B cell (primary cell): ENCODE results near the gene ZNF438. TPM values are rescaled to one million over a fixed set of nuclear protein-coding genes. Genes with fewer than 3 reads are reported as not detected.

Experiments used
- ATAC-seq: fragments of 200-7000 bp; cut with Tn5 transposase; one replicate; pipeline ENCODE4 v1.10.0; 2021; ENCODE audit warnings: low read depth, mild to moderate bottlenecking, moderate number of reproducible peaks, moderate library complexity
- CTCF ChIA-PET: fragments of 350-600 bp; sonication (Branson Sonifier 250); formaldehyde crosslinking; loops from one replicate; lab custom pipeline; 2021; ENCODE audit warnings: antibody characterized with exemption, inconsistent platforms; lab: Charles Lee
- POLR2A ChIA-PET: fragments of 350-600 bp; sonication (Branson Sonifier 250); formaldehyde crosslinking; loops from one replicate; lab custom pipeline; 2021; ENCODE audit warnings: antibody characterized with exemption; lab: Charles Lee
- DNase-seq: peaks from one replicate; pipeline ENCODE4 v3.0.0; 2013
- H2AFZ ChIP-seq: 2 replicates; pipeline ENCODE4 v1.6.1; 2012; ENCODE audit warnings: mild to moderate bottlenecking, low read depth, low read length; ENCODE audit not compliant: insufficient read depth, poor library complexity, severe bottlenecking
- H3K27ac ChIP-seq, 2 donors: 1 replicate in 1 of 2; 2 replicates in 1 of 2; pipeline ENCODE4 v1.5.1; 2012 to 2013; ENCODE audit warnings: low read length in 2 of 2, mild to moderate bottlenecking in 2 of 2, moderate library complexity in 1 of 2
- H3K27me3 ChIP-seq, 4 experiments: fragments of 200-600 bp in 1 of 4; sonication (generic) in 1 of 4; replicated peaks in 1 of 4; 1 replicate in 2 of 4; 2 replicates in 2 of 4; pipeline versions ENCODE4 v1.6.1 to v1.7.0; 2013 to 2016; ENCODE audit warnings: low read length in 3 of 4, mild to moderate bottlenecking in 2 of 4, mixed read lengths in 1 of 4, moderate library complexity in 1 of 4; ENCODE audit not compliant: insufficient read depth in 4 of 4, control insufficient read depth in 3 of 4; ENCODE audit errors: control extremely low read depth in 1 of 4
- H3K36me3 ChIP-seq, 2 experiments: replicated peaks in 1 of 2; 1 replicate in 1 of 2; 2 replicates in 1 of 2; pipeline versions ENCODE4 v1.6.1 to v1.7.1; 2013; ENCODE audit warnings: low read length in 1 of 2; ENCODE audit not compliant: insufficient read depth in 2 of 2, control insufficient read depth in 1 of 2; ENCODE audit errors: control extremely low read depth in 1 of 2, extremely low read depth in 1 of 2
- H3K4me1 ChIP-seq, 2 donors: fragments of 200-600 bp in 1 of 2; sonication (generic) in 1 of 2; 1 replicate in 1 of 2; 2 replicates in 1 of 2; pipeline versions ENCODE4 v1.5.1 to v1.6.1; 2013 to 2017; ENCODE audit warnings: low read length in 2 of 2; ENCODE audit not compliant: control insufficient read depth in 2 of 2, insufficient read depth in 2 of 2
- H3K4me2 ChIP-seq: replicated peaks from 2 replicates; pipeline ENCODE3; 2012; ENCODE audit warnings: mild to moderate bottlenecking, low read depth, low read length; ENCODE audit not compliant: poor library complexity, severe bottlenecking
- H3K4me3 ChIP-seq, 5 experiments: fragments of 200-600 bp in 1 of 5; sonication (generic) in 1 of 5; 1 replicate in 3 of 5; 2 replicates in 2 of 5; pipeline versions ENCODE4 v1.5.1 to v1.7.0; 2011 to 2016; ENCODE audit warnings: low read length in 4 of 5, mild to moderate bottlenecking in 4 of 5, low read depth in 2 of 5, control low read depth in 1 of 5, moderate library complexity in 1 of 5; ENCODE audit not compliant: insufficient read depth in 1 of 5; ENCODE audit errors: control extremely low read depth in 1 of 5, extremely low read depth in 1 of 5
- H3K79me2 ChIP-seq: fragments of 200-600 bp; sonication (generic); one replicate; pipeline ENCODE4 v1.6.0; 2016; ENCODE audit warnings: low read length; ENCODE audit not compliant: control insufficient read depth, insufficient read depth
- H3K9ac ChIP-seq: fragments of 200-600 bp; sonication (generic); 2 replicates; pipeline ENCODE4 v1.6.1; 2017; ENCODE audit warnings: mild to moderate bottlenecking, low read length, moderate library complexity
- H3K9me3 ChIP-seq, 3 donors: one replicate each; pipeline versions ENCODE4 v1.6.1 to v1.7.1; 2013; ENCODE audit warnings: low read length in 2 of 3; ENCODE audit not compliant: control insufficient read depth in 2 of 3, insufficient read depth in 1 of 3; ENCODE audit errors: control extremely low read depth in 1 of 3
- H4K20me1 ChIP-seq: 2 replicates; pipeline ENCODE4 v1.6.0; 2012; ENCODE audit warnings: mild to moderate bottlenecking, low read length; ENCODE audit not compliant: insufficient read depth, control insufficient read depth, poor library complexity, severe bottlenecking
- H3K27ac Mint-ChIP-seq: one replicate; pipeline ENCODE4 v1.8.0; 2021; ENCODE audit warnings: mixed read lengths
- H3K27me3 Mint-ChIP-seq: one replicate; pipeline ENCODE4 v1.8.0; 2021; ENCODE audit warnings: mixed read lengths
- H3K4me1 Mint-ChIP-seq: one replicate; pipeline ENCODE4 v1.8.0; 2021; ENCODE audit warnings: mixed read lengths
- H3K4me3 Mint-ChIP-seq: one replicate; pipeline ENCODE4 v1.8.0; 2021; ENCODE audit warnings: mixed read lengths
- H3K9me3 Mint-ChIP-seq: one replicate; pipeline ENCODE4 v1.8.0; 2022; ENCODE audit warnings: mixed read lengths; ENCODE audit not compliant: insufficient read depth
- EZH2 ChIP-seq: IDR thresholded peaks from 2 replicates; pipeline ENCODE4 v1.6.1; 2012; ENCODE audit warnings: borderline replicate concordance, low read depth, mild to moderate bottlenecking, moderate library complexity, low read length; ENCODE audit not compliant: insufficient read depth, poor library complexity, severe bottlenecking
- WGBS: methylation state at CpG from one replicate; pipeline ENCODE4 v1.1.5; 2013; ENCODE audit warnings: missing lambda C conversion rate; ENCODE audit not compliant: insufficient coverage; 5-methylcytosine and 5-hydroxymethylcytosine counted together
- intact Hi-C: fragments of 100-400 bp; cut with micrococcal nuclease; formaldehyde crosslinking; loops from one replicate; pipeline ENCODE4 v1.10.0; 2022
- polyA plus RNA-seq: library from polyadenylated mRNA; depleted of rRNA; stranded (reverse); fragments of >200 nt; gene quantifications from 2 replicates; pipeline ENCODE4 v1.2.3, GENCODE V29; 2012
- total RNA-seq, 2 donors: library from RNA; stranded (reverse); fragments of 120-200 nt in 1 of 2; gene quantifications; 1 replicate in 1 of 2; 2 replicates in 1 of 2; pipeline versions ENCODE4 v1.2.3 to v1.2.4, GENCODE V29; 2013 to 2022
- TF ChIP-seq, protein P1 (sequence below): fragments of 200-600 bp; IDR thresholded peaks from one replicate; pipeline ENCODE4 v1.8.0; 2022; ENCODE audit warnings: antibody characterized with exemption, mild to moderate bottlenecking

ZNF438 gene
- total and polyA plus RNA-seq, 2 donors (not counting 1 experiment from before 2014, with no cell fraction given): 2.0 to 3.7 TPM

DNA sequence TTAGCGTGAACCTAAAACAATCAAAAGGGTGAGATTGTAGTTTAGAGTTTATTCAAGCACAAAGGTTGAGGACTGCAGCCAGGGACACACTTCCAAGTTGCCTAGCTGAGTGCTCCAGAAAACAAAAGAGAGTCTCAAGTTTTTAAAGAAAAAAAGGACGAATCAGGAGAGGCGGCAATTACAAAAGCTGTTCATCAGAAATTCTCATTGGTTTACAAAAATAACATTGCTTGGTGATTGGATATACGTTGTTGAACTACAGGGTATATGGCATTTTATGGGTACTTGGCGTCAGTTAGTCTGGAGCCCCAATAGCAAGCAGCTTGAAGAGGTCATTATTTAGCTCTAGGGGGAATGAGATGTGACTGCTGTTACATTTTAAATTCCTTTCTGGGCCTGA, 11.5 kb downstream of the ZNF438 start:
- DNase-seq (no peak), ATAC-seq (no peak)
- no CpG with 5 or more reads among the region's 5 CpGs for WGBS
- Mint-ChIP-seq H3K9me3 (no peaks in the 10 kb centered on the region), H3K27ac (no peak overlapping the region), H3K4me3 (no peak overlapping the region), H3K27me3 (no peaks in the 10 kb centered on the region), H3K4me1 (no peaks in the 10 kb centered on the region)
- no peaks in the 10 kb centered on the region for H3K4me1 ChIP-seq
- no peak overlapping the region for H3K27ac ChIP-seq
- H3K79me2 ChIP-seq: peaks cover 20% of the 10 kb centered on the region
- peaks cover 4% of the 10 kb centered on the region for H4K20me1 ChIP-seq
- no peak overlapping the region for H3K4me2 ChIP-seq
- CTCF ChIA-PET: interaction anchor here (0.7 kb wide), 1 partner anchor 289 kb away, joined by 3 read pairs; no protein-coding TSS in a partner anchor
- H3K36me3 ChIP-seq: no peaks in the 10 kb centered on the region
- no peak overlapping the region for H3K9ac ChIP-seq
- TF ChIP-seq, protein P1, sequence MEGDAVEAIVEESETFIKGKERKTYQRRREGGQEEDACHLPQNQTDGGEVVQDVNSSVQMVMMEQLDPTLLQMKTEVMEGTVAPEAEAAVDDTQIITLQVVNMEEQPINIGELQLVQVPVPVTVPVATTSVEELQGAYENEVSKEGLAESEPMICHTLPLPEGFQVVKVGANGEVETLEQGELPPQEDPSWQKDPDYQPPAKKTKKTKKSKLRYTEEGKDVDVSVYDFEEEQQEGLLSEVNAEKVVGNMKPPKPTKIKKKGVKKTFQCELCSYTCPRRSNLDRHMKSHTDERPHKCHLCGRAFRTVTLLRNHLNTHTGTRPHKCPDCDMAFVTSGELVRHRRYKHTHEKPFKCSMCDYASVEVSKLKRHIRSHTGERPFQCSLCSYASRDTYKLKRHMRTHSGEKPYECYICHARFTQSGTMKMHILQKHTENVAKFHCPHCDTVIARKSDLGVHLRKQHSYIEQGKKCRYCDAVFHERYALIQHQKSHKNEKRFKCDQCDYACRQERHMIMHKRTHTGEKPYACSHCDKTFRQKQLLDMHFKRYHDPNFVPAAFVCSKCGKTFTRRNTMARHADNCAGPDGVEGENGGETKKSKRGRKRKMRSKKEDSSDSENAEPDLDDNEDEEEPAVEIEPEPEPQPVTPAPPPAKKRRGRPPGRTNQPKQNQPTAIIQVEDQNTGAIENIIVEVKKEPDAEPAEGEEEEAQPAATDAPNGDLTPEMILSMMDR: no peak
- no peak for TF ChIP-seq EZH2
- no peak overlapping the region for H2AFZ ChIP-seq
- intact Hi-C loops: no loop called here
- no peak overlapping the region for H3K4me3 ChIP-seq
- POLR2A ChIA-PET: no interaction called here
- H3K9me3 ChIP-seq: peaks cover 0 to 3% (median 0%) of the 10 kb centered on the region in 3 donors
- H3K27me3 ChIP-seq: no peaks in the 10 kb centered on the region

DNA sequence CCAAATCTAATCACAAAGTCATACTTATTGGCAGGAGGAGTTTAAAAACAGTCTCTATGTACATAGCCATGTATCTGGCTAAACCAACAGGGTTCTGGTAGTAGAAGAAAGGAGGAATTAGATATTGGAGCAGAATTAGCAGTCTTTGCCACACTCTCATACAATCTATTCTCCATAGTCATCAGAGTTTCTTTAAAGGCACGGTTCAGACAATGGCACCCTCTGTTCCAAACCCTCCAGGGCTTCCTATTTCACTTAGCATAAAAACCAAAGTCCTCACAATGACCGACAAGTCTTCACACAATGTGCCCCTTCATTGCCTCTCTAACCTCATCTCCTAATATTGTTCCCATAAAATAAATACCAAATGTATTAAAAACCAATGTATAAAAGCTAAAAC, 12.7 kb downstream of the ZNF438 start:
- Histone ChIP-seq H2AFZ (no peak overlapping the region), H3K4me1 (no peaks in the 10 kb centered on the region), H3K9me3 (no peaks in the 10 kb centered on the region), H4K20me1 (peaks cover 4% of the 10 kb centered on the region), H3K79me2 (peaks cover 10% of the 10 kb centered on the region), H3K27ac (no peak overlapping the region), H3K4me3 (no peak overlapping the region), H3K36me3 (no peaks in the 10 kb centered on the region), H3K4me2 (no peak overlapping the region), H3K9ac (no peak overlapping the region), H3K27me3 (no peaks in the 10 kb centered on the region)
- CTCF ChIA-PET: no interaction called here
- no peak for TF ChIP-seq EZH2
- TF ChIP-seq, protein P1: no peak
- Mint-ChIP-seq H3K4me1 (no peaks in the 10 kb centered on the region), H3K27ac (no peak overlapping the region), H3K9me3 (no peaks in the 10 kb centered on the region), H3K4me3 (no peak overlapping the region), H3K27me3 (no peaks in the 10 kb centered on the region)
- ATAC-seq (no peak), DNase-seq (no peak)
- POLR2A ChIA-PET: no interaction called here
- WGBS: 100% methylated on average over 1 of the region's 2 CpGs
- intact Hi-C loops: no loop called here
